Measurements from ENCODE around the gene GID8.

DNA sequence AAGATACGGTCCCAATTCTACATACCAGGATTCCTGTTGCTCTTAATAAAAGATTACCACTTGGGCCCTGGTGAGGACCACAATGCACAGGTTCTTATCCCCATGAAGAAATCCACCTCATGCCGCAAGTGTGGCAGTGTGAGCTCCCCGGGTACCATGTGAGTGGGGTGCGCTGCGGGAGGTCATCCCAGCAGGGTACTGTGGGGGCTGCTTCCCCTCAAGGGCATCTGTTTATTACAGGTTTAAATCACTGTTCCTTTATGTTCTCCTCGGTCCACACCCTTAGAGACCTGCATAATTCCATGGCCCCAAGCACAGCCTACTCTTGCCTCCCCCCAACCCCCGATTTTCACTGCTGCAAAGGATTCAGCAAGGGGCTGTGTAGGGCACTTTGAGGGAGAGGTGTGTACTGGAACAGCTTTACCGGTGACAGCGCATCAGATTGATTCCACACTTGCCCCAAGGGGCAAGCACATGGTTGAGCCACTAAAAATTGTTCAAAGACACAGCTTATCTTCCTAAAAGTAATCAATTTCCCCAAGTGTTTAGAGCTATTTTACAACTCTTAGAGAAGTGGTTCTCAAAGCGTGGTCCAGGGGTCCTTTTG, 17.8 kb upstream of the GID8 start:
- TF ChIP-seq, protein P1, sequence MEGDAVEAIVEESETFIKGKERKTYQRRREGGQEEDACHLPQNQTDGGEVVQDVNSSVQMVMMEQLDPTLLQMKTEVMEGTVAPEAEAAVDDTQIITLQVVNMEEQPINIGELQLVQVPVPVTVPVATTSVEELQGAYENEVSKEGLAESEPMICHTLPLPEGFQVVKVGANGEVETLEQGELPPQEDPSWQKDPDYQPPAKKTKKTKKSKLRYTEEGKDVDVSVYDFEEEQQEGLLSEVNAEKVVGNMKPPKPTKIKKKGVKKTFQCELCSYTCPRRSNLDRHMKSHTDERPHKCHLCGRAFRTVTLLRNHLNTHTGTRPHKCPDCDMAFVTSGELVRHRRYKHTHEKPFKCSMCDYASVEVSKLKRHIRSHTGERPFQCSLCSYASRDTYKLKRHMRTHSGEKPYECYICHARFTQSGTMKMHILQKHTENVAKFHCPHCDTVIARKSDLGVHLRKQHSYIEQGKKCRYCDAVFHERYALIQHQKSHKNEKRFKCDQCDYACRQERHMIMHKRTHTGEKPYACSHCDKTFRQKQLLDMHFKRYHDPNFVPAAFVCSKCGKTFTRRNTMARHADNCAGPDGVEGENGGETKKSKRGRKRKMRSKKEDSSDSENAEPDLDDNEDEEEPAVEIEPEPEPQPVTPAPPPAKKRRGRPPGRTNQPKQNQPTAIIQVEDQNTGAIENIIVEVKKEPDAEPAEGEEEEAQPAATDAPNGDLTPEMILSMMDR (IDR thresholded peaks at IDR 0.05) = no peak
- no peak for TF ChIP-seq EZH2 (IDR thresholded peaks at IDR 0.05; ENCODE audit: borderline replicate concordance, insufficient read depth, low read depth, low read length, poor library complexity, severe bottlenecking)
